Progenitor cell of endocrine pancreas (in vitro differentiated cells): ENCODE data around the gene CGB7. TPM values are rescaled to one million over a fixed set of nuclear protein-coding genes. Genes with fewer than 3 reads are reported as not detected.

Experiments
- DNase-seq: peaks from one replicate; pipeline ENCODE4 v3.0.0; 2021; ENCODE audit warnings: low spot score; ENCODE audit not compliant: unreplicated experiment
- H3K27ac Mint-ChIP-seq: 2 replicates; pipeline ENCODE4 v1.8.0; 2021; ENCODE audit warnings: mild to moderate bottlenecking, moderate library complexity, mixed read lengths
- H3K27me3 Mint-ChIP-seq: 2 replicates; pipeline ENCODE4 v1.8.0; 2021; ENCODE audit warnings: mixed read lengths
- H3K36me3 Mint-ChIP-seq: 2 replicates; pipeline ENCODE4 v1.8.0; 2022; ENCODE audit warnings: mixed read lengths; ENCODE audit not compliant: insufficient read depth
- H3K4me1 Mint-ChIP-seq: 2 replicates; pipeline ENCODE4 v1.8.0; 2021; ENCODE audit warnings: low read depth, mixed read lengths
- H3K4me3 Mint-ChIP-seq: 2 replicates; pipeline ENCODE4 v1.8.0; 2021; ENCODE audit warnings: low read depth, mild to moderate bottlenecking, moderate library complexity, mixed read lengths
- H3K9me3 Mint-ChIP-seq: 2 replicates; pipeline ENCODE4 v1.8.0; 2021; ENCODE audit warnings: low read depth, mixed read lengths
- CTCF ChIP-seq: fragments of 200-600 bp; sonication (generic); IDR thresholded peaks from one replicate; pipeline ENCODE4 v1.5.0; 2021; ENCODE audit warnings: antibody characterized with exemption, mild to moderate bottlenecking; ENCODE audit not compliant: unreplicated experiment
- total RNA-seq: library from RNA; stranded (reverse); gene quantifications from 2 replicates; pipeline ENCODE4 v1.2.1, GENCODE V29; 2021

CGB7 gene
- total RNA-seq, 1 donor from 2014 or later = 0.38 TPM

- Mint-ChIP-seq H3K27ac (no peak overlapping the region), H3K9me3 (peaks cover 8% of the 10 kb centered on the region), H3K27me3 (peaks cover 82% of the 10 kb centered on the region), H3K4me1 (peaks cover 3% of the 10 kb centered on the region), H3K4me3 (no peak overlapping the region), H3K36me3 (no peaks in the 10 kb centered on the region)
- TF ChIP-seq CTCF = no peak
- no peak for DNase-seq
Observed at GRCh38 chr19:49070416-49070815, 12.9 kb upstream of the CGB7 start.

GRCh38 chr19:49069026-49069425, 11.5 kb upstream of the CGB7 start:
- TF ChIP-seq CTCF = no peak
- DNase-seq = no peak
- Mint-ChIP-seq H3K4me3 (no peak overlapping the region), H3K27ac (no peak overlapping the region), H3K9me3 (peaks cover 8% of the 10 kb centered on the region), H3K36me3 (no peaks in the 10 kb centered on the region), H3K4me1 (peaks cover 4% of the 10 kb centered on the region), H3K27me3 (peaks cover 75% of the 10 kb centered on the region)

GRCh38 chr19:49067554-49067953, 10.0 kb upstream of the CGB7 start:
- DNase-seq = no peak
- no peak overlapping the region for H3K27ac Mint-ChIP-seq
- H3K4me3 Mint-ChIP-seq = no peak overlapping the region
- H3K9me3 Mint-ChIP-seq = peaks cover 8% of the 10 kb centered on the region
- H3K27me3 Mint-ChIP-seq = peaks cover 68% of the 10 kb centered on the region
- no peak for TF ChIP-seq CTCF
- peaks cover 4% of the 10 kb centered on the region for H3K4me1 Mint-ChIP-seq
- H3K36me3 Mint-ChIP-seq = no peaks in the 10 kb centered on the region

- Mint-ChIP-seq H3K36me3 (no peaks in the 10 kb centered on the region), H3K27ac (no peak overlapping the region), H3K9me3 (peaks cover 8% of the 10 kb centered on the region), H3K27me3 (peaks cover 61% of the 10 kb centered on the region), H3K4me1 (peaks cover 4% of the 10 kb centered on the region), H3K4me3 (no peak overlapping the region)
- no peak for TF ChIP-seq CTCF
- no peak for DNase-seq
Observed at GRCh38 chr19:49065905-49066512, 8.5 kb upstream of the CGB7 start.

- H3K27me3 Mint-ChIP-seq = peaks cover 61% of the 10 kb centered on the region
- H3K27ac Mint-ChIP-seq = no peak within 1 kb of the TSS
- TF ChIP-seq CTCF = no peak
- peaks cover 4% of the 10 kb centered on the region for H3K4me1 Mint-ChIP-seq
- H3K4me3 Mint-ChIP-seq = peak within 1 kb of the TSS; percentile 41
- DNase-seq = peak; percentile 61
- H3K36me3 Mint-ChIP-seq = no peaks in the 10 kb centered on the region
- H3K9me3 Mint-ChIP-seq = peaks cover 3% of the 10 kb centered on the region
Observed at GRCh38 chr19:49064768-49065611, 7.4 kb upstream of the CGB7 start, which contains the start of gene NTF4. Gene NTF4 (minus strand): TSS chr19:49064818. CDS start chr19:49061997, 2,821 bp downstream.
